Naive B cell (primary cell): ENCODE data around the gene S100A11. TPM values are rescaled to one million over a fixed set of nuclear protein-coding genes. Genes with fewer than 3 reads are reported as not detected.

Source experiments
- ATAC-seq, 2 donors: fragments of 150-1000 bp; cut with Tn5 transposase; 2 replicates each; pipeline ENCODE4 v1.10.0; 2021; ENCODE audit warnings: low read depth in 2 of 2, mild to moderate bottlenecking in 2 of 2, moderate library complexity in 2 of 2
- DNase-seq: peaks from one replicate; pipeline ENCODE4 v3.0.0; 2022
- H3K27ac Mint-ChIP-seq, 6 donors: one replicate each; pipeline ENCODE4 v1.8.0; 2020 to 2022; ENCODE audit warnings: mild to moderate bottlenecking in 6 of 6, mixed read lengths in 6 of 6, moderate library complexity in 5 of 6, inconsistent platforms in 2 of 6
- H3K27me3 Mint-ChIP-seq, 3 donors: one replicate each; pipeline ENCODE4 v1.8.0; 2021 to 2022; ENCODE audit warnings: mixed read lengths in 3 of 3, mild to moderate bottlenecking in 1 of 3
- H3K36me3 Mint-ChIP-seq, 2 donors: one replicate each; pipeline ENCODE4 v1.8.0; 2020 to 2022; ENCODE audit warnings: mixed read lengths in 2 of 2, inconsistent platforms in 1 of 2, mild to moderate bottlenecking in 1 of 2
- H3K4me1 Mint-ChIP-seq, 3 donors: one replicate each; pipeline ENCODE4 v1.8.0; 2020 to 2022; ENCODE audit warnings: mixed read lengths in 3 of 3, inconsistent platforms in 1 of 3, mild to moderate bottlenecking in 1 of 3, moderate library complexity in 1 of 3
- H3K4me3 Mint-ChIP-seq, 8 donors: one replicate each; pipeline ENCODE4 v1.8.0; 2020 to 2022; ENCODE audit warnings: mild to moderate bottlenecking in 8 of 8, mixed read lengths in 8 of 8, moderate library complexity in 8 of 8, inconsistent platforms in 2 of 8
- H3K9me3 Mint-ChIP-seq, 7 donors: one replicate each; pipeline ENCODE4 v1.8.0; 2020 to 2022; ENCODE audit warnings: mixed read lengths in 7 of 7, mild to moderate bottlenecking in 5 of 7, inconsistent platforms in 2 of 7, moderate library complexity in 1 of 7
- polyA plus RNA-seq, 6 donors: library from polyadenylated mRNA; unstranded; fragments of 300-500 nt; fragmentation: Illumina TruSeq; gene quantifications; one replicate each; pipeline ENCODE4 v1.2.3, GENCODE V29; 2021; ENCODE audit warnings: low read depth in 6 of 6

S100A11 gene
- polyA plus RNA-seq, 6 donors from 2014 or later, result 22.1 to 54.6 (median 27.8) TPM

DNA sequence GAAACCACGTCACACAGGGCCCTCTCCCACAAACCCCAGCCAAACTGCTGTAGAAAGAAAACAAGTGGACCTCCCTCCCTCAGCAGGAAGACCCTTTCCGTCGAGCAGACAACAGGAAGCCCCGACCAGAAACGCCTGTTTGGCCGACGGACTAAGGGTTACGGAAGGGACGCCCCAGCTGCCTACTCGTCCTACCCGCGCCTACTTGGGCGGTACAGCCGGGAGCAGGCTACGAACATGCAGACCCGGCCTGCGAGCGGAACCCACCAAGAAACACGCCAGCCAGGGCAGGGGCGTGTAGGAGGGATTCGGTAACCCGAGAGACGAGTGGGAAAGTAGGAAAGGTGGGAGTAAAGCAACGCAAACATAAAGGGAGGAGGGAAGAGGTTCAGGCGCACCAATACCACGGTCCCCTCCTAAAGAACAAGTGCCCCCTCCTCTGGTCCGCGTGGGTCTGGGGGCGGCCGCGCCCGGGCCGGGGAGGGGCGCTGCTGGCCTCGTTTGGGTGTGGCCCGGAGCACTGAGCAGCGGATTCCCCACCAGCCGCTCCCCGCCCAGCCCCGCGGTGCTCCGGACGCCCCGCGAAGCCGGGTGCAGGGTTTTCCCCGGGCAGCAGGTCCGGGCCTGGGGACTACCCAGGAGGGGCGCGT lies 43.6 kb downstream of the S100A11 start:
- Mint-ChIP-seq H3K4me1 (peaks cover 13 to 25% (median 14%) of the 10 kb centered on the region in 3 donors), H3K4me3 (peak overlapping the region; percentile 90 to 98 (median 95)), H3K36me3 (no peaks in the 10 kb centered on the region), H3K27me3 (peaks cover 4 to 9% (median 5%) of the 10 kb centered on the region in 3 donors), H3K9me3 (no peaks in the 10 kb centered on the region), H3K27ac (peak overlapping the region; percentile 44 to 94 (median 90))
- ATAC-seq, result peak; percentile 48 to 51
- DNase-seq, result peak; percentile 20

DNA sequence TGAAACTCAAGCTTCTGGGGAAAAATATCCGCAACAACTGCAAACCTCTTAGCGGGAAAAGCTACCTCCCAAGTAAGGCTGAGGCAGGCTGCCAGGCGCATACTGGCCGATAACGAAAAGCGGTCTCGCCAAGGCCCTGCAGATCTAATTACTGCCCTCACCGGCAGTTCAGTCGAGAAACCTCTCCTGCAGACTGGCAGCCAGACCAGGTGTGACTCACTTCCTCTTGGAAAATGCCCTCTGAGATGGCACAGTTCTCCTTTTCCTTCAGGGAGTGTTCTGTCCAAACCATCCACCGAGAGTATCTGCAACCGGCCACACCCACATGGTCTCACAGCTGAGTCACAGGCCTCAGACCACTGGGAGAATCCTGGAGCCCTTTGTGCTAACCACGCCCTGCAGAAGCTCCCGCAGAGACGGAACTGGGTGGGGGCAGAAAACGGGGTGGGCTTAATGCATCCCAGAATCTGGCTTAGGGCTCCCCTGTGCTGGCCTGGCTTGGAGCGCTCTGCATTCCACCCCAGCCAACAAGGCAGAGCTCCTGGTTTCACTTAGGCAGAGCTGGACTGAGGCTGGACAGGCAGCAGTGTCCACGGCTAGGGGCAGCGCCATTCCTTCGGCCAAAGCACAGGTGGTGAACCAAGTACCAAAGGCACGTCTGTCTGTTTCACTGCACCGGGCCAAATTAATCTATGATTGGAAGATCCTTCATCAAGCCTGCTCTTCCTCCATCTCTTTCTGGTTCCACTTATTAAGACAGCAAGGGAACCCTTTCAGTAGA lies 44.3 kb downstream of the S100A11 start:
- peak in 1 of 2 donors; percentile 2 for ATAC-seq

GRCh38 chr1:151991663-151992302 lies 45.0 kb downstream of the S100A11 start:
- no peaks in the 10 kb centered on the region for H3K36me3 Mint-ChIP-seq
- peak overlapping the region in 3 of 6 donors; percentile 43 to 94 (median 62) for H3K27ac Mint-ChIP-seq
- peaks cover 0 to 9% (median 0%) of the 10 kb centered on the region in 3 donors for H3K27me3 Mint-ChIP-seq
- peaks cover 13 to 25% (median 14%) of the 10 kb centered on the region in 3 donors for H3K4me1 Mint-ChIP-seq
- ATAC-seq (no peak), DNase-seq (no peak)
- H3K9me3 Mint-ChIP-seq, result no peaks in the 10 kb centered on the region
- H3K4me3 Mint-ChIP-seq, result peak overlapping the region in 6 of 8 donors; percentile 9 to 98 (median 59)

More for the DNA sequence above, 44.3 kb downstream of the S100A11 start:
- peak overlapping the region; percentile 44 to 94 (median 90) for H3K27ac Mint-ChIP-seq
- H3K27me3 Mint-ChIP-seq, result peaks cover 0 to 9% (median 0%) of the 10 kb centered on the region in 3 donors
- no peaks in the 10 kb centered on the region for H3K36me3 Mint-ChIP-seq
- peak overlapping the region; percentile 90 to 98 (median 95) for H3K4me3 Mint-ChIP-seq
- no peak for DNase-seq
- H3K9me3 Mint-ChIP-seq, result no peaks in the 10 kb centered on the region
- peaks cover 13 to 25% (median 14%) of the 10 kb centered on the region in 3 donors for H3K4me1 Mint-ChIP-seq

- H3K9me3 Mint-ChIP-seq, result no peaks in the 10 kb centered on the region
- peaks cover 0 to 9% (median 0%) of the 10 kb centered on the region in 3 donors for H3K27me3 Mint-ChIP-seq
- H3K36me3 Mint-ChIP-seq, result no peaks in the 10 kb centered on the region
- DNase-seq, result no peak
- H3K4me3 Mint-ChIP-seq, result peak overlapping the region in 1 of 8 donors; percentile 90
- no peak overlapping the region for H3K27ac Mint-ChIP-seq
- ATAC-seq, result no peak
- H3K4me1 Mint-ChIP-seq, result peaks cover 13 to 26% (median 17%) of the 10 kb centered on the region in 3 donors
Observed at GRCh38 chr1:151990856-151991198, 46.0 kb downstream of the S100A11 start.

GRCh38 chr1:151990058-151990855 lies 46.5 kb downstream of the S100A11 start:
- Mint-ChIP-seq H3K27me3 (peaks cover 0 to 7% (median 0%) of the 10 kb centered on the region in 3 donors), H3K4me3 (peak overlapping the region in 1 of 8 donors; percentile 90), H3K4me1 (peaks cover 13 to 26% (median 17%) of the 10 kb centered on the region in 3 donors), H3K27ac (peak overlapping the region in 1 of 6 donors; percentile 80), H3K9me3 (no peaks in the 10 kb centered on the region), H3K36me3 (no peaks in the 10 kb centered on the region)
- no peak for ATAC-seq
- DNase-seq, result no peak

DNA sequence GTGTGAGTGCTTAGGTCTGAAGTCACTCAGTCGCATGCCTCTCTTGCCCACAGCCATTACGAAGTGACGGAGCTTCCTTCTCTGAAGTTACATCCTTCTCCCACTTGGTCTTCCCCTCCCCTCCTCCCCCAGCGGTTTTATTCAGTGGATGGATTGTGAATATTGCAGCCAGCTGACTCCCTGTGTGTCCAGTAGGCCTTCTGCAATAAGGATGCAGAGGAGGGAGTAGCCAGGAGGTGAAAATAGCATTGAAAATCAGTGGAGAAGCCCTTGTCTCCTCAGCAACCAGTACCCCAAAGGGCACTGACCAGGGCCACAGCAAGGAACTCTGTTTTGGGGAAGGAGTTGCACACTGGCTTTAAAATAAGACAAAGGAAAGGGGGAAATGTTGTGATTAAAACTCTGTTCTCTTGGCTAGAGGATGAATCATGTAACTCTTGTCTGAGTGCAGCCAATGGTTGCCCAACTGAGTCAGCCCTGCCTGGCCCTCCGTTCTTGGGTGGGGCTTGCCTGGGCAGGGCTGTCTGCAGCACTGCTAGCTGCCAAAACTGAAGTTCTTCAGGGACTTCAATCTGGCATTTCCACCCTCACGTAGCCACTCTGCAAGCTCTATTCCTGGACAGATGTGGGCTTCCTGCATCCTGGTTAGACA lies 47.5 kb downstream of the S100A11 start:
- H3K27me3 Mint-ChIP-seq, result peaks cover 0 to 5% (median 0%) of the 10 kb centered on the region in 3 donors
- DNase-seq (no peak), ATAC-seq (no peak)
- H3K9me3 Mint-ChIP-seq, result no peaks in the 10 kb centered on the region
- H3K4me1 Mint-ChIP-seq, result peaks cover 13 to 25% (median 17%) of the 10 kb centered on the region in 3 donors
- H3K36me3 Mint-ChIP-seq, result peaks cover 0 to 4% of the 10 kb centered on the region in 2 donors
- H3K4me3 Mint-ChIP-seq, result peak overlapping the region in 1 of 8 donors; percentile 57
- peak overlapping the region in 2 of 6 donors; percentile 47 to 80 for H3K27ac Mint-ChIP-seq

DNA sequence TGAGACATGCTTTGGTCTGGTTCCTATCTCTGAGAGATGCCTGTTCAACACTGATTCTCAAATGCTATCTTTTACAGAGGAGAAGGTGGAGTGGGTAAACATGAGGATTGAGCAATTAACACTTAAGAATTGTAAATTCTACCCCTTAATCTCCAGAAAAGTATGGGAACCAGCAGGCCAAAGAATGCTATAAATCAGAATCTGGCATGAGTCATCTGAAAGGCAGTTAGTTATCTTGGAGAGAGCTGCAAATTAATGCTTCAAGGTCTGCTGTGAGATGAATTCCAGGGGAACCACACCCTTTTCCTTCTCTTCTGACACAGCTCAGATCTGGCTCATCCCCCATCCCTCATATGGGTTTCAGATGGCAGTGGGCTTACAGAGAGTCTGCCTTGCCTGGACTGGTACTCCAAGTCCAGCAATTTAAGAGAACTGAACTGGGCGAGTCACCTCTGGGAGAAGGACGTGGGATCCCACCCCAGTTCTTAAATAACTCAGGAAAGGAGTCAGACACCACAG lies 48.3 kb downstream of the S100A11 start:
- peaks cover 13 to 25% (median 14%) of the 10 kb centered on the region in 3 donors for H3K4me1 Mint-ChIP-seq
- H3K27ac Mint-ChIP-seq, result peak overlapping the region in 1 of 6 donors; percentile 21

GRCh38 chr1:151986501-151987190 lies 50.2 kb downstream of the S100A11 start:
- H3K9me3 Mint-ChIP-seq, result no peaks in the 10 kb centered on the region
- peaks cover 0 to 2% (median 0%) of the 10 kb centered on the region in 3 donors for H3K27me3 Mint-ChIP-seq
- DNase-seq (no peak), ATAC-seq (peak in 1 of 2 donors; percentile 18)
- peaks cover 12 to 17% of the 10 kb centered on the region in 2 donors for H3K36me3 Mint-ChIP-seq
- no peak overlapping the region for H3K4me3 Mint-ChIP-seq
- peaks cover 3 to 9% (median 5%) of the 10 kb centered on the region in 3 donors for H3K4me1 Mint-ChIP-seq
- no peak overlapping the region for H3K27ac Mint-ChIP-seq

More for the DNA sequence above, 48.3 kb downstream of the S100A11 start:
- DNase-seq (no peak), ATAC-seq (no peak)
- Mint-ChIP-seq H3K9me3 (no peaks in the 10 kb centered on the region), H3K4me3 (no peak overlapping the region), H3K27me3 (peaks cover 0 to 5% (median 0%) of the 10 kb centered on the region in 3 donors), H3K36me3 (peaks cover 0 to 10% of the 10 kb centered on the region in 2 donors)

DNA sequence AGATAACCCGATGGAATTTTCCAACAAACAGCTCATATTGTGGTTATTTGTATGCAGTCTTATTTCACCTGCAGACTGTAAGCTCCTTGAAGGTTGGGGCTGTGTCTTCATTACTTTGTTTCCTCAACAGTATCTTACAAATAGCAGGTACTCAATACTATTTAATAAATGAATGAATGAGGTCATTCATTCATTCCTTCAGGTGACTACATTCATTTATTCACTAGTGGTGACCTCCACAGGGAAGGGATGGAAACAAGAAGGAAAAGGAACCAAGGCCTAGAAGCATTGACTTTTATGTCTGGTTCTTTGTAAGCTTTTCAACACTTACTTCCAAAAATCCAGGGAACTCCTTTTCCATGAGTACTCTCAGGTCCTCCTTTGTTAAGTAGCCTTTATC lies 51.0 kb downstream of the S100A11 start:
- H3K36me3 Mint-ChIP-seq, result peaks cover 21 to 24% of the 10 kb centered on the region in 2 donors
- H3K4me1 Mint-ChIP-seq, result peaks cover 0 to 6% (median 3%) of the 10 kb centered on the region in 3 donors
- no peaks in the 10 kb centered on the region for H3K9me3 Mint-ChIP-seq
- H3K27ac Mint-ChIP-seq, result peak overlapping the region in 1 of 6 donors; percentile 21
- no peak for ATAC-seq
- no peaks in the 10 kb centered on the region for H3K27me3 Mint-ChIP-seq
- H3K4me3 Mint-ChIP-seq, result no peak overlapping the region
- DNase-seq, result no peak

DNA sequence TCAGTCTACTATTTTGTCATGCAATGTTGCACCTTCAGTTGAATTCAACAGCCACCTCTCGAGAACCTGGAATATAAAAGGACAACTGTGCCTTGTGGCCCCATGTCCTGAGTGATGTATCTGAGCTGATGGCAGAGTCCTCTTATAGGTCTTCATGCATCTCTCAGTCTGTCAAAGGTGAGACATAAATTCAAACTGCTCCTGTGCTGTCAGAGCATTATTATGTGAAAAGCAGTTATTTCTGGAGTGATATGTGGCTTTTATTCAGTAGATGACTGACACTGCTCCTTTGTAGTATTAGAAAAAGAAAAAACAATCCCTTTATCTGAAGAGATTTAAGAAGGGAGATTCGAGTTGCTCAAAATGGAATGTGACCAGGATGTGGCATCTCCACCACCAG lies 51.5 kb downstream of the S100A11 start:
- Mint-ChIP-seq H3K36me3 (peaks cover 21 to 25% of the 10 kb centered on the region in 2 donors), H3K4me1 (peaks cover 0 to 6% (median 3%) of the 10 kb centered on the region in 3 donors), H3K27ac (no peak overlapping the region), H3K27me3 (no peaks in the 10 kb centered on the region), H3K4me3 (no peak overlapping the region), H3K9me3 (no peaks in the 10 kb centered on the region)
- DNase-seq, result no peak
- no peak for ATAC-seq

- Mint-ChIP-seq H3K36me3 (peaks cover 21 to 25% of the 10 kb centered on the region in 2 donors), H3K4me1 (peaks cover 0 to 6% (median 3%) of the 10 kb centered on the region in 3 donors), H3K4me3 (no peak overlapping the region), H3K27ac (no peak overlapping the region), H3K9me3 (no peaks in the 10 kb centered on the region), H3K27me3 (peaks cover 0 to 6% (median 0%) of the 10 kb centered on the region in 3 donors)
- DNase-seq, result no peak
- ATAC-seq, result no peak
Observed at GRCh38 chr1:151984313-151984956, 52.4 kb downstream of the S100A11 start.
